CD4-positive, alpha-beta T cell treated with Interleukin-15 for 1 hour (primary cell): Measurements from ENCODE around the gene TP53INP2.
A peak's percentile ranks its signal among the peaks of the same experiment; 100 is the strongest.
"Not testable (repeated sequence)": the region's sequence is repeated elsewhere in the genome, so short reads cannot be mapped to it uniquely, and the experiment has no call there.

Source experiments
- DNase-seq: peaks from one replicate; pipeline ENCODE4 v3.0.0-alpha.2; 2020

TP53INP2 gene

DNA sequence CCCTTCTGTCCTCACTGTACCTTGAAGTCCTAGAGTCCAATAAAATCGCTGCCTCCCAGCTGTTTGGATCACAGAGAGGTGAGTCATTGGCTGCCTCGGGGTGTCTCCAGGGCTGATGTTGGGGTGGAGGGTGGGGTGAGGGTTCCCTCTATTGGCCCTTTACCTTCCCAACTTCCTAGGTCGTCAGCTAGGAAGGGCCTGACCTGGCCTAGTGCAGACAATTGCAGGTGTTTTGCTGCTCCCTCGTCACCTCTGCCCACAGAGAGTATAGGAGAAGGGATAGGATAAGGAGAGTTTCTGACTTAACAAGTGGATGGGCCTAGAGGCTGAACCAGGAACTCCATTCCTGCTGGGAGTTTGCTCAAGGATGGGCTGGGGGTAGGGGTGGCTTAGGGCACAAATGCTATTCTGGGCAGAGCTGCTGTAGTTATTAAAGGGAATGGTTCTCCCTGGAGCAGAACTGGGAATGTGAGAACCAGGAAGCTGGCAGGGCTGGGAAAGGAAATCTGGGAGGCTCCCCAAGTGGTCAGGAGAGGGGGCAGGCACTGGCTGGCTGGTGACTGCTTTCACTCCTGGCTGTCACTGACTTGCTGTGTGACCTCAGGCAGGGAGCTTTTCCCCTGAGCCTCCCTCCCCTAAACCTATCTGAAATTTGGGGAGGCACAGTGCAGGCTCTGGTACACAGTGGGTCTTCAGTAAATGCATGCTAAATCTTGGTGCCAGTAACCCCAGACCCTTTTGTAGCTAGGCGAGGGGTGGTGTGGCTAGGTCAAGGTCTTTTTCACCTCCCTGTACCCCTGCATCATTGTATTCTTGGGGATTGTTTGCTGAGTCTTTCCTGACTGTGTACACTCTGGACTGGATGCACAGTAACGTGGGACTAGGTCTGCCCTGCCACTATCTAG is 1.5 kb downstream of the TP53INP2 start:
- DNase-seq = peak; percentile 26

DNA sequence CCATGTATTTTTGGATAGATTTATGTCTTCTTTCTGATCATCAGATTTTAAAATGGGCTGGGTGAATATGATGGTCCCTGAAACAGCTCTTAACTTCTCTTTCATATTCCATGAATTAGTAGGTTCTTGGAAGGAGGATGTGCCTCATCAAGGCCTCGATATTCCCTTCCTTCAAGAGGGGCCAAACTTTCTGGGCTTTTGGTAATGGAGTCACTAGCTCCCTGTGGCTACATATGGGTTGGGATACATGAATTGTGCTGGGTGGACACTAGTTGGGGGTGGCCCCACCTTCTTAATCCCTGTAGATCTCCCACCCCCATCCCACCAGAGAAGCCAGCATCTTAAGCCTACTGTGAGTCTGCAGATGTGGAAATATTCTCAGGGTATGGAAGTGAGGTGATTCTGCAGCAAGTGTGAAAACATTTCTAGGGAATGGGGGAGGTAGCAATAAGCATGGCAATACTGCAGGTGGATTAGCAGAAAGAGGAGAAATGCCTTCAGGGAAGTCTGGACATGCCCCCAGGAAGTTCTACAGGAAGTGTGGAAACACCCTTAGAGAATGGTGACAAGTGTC is 2.2 kb downstream of the TP53INP2 start:
- no peak for DNase-seq

DNA sequence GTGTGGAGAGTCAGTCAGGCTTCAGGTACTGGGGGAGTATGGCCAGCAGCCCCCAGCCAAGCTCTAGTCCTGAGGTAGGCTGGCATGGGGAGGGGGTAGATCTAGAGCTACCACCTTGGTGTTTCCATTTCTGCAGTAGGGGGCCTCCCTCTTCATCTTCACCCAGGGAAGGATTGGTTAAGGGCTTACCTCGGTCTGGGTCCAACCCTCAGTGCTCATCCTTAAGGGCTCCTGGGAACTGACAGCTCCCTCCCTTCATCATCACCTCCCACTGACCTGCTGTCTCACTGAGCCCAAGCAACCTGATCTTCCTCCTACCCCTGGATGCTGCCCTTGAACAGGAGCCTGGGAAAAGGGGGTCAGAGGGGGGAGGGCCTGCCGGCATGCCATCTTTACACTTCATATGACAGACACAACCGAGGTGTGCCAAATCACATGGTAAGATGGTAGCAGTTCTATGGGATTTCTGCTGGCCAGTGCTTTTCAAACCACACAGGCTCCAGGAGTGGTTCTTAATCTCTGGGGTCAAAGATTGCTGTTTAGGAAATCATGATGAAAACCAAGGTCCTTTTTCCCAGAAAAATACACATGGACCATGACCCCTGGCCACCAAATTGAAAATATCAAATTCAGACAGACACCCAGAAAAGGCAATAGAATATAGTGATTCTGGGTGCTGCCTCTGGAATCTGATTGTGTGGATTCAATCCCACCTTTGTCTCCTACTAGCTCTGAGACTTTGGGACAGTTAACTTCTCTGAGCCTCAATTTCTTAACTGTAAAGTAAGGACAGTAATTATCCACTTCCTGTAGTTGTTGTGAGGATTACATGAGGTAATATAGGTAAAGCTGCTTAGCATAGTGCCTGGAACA is 3.0 kb downstream of the TP53INP2 start:
- no peak for DNase-seq

DNA sequence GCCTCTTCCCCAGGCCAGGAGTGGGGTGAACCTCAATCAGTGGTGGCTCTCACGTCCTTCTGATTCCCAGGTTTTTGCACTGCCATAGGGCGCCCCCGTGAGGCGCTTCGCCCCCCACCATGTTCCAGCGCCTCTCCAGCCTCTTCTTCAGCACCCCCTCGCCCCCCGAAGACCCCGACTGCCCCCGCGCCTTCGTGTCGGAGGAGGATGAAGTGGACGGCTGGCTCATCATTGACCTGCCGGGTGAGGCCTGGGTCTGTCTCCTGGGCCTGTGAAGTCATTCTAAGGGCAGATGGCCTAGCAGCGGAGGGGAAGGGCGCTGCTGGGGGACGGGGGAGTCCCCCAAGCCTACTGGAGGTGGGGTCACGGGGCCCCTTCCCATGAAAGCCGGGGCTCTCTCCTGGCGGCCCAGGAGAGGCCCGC is 4.5 kb downstream of the TP53INP2 start:
- DNase-seq = peak; percentile 58

DNA sequence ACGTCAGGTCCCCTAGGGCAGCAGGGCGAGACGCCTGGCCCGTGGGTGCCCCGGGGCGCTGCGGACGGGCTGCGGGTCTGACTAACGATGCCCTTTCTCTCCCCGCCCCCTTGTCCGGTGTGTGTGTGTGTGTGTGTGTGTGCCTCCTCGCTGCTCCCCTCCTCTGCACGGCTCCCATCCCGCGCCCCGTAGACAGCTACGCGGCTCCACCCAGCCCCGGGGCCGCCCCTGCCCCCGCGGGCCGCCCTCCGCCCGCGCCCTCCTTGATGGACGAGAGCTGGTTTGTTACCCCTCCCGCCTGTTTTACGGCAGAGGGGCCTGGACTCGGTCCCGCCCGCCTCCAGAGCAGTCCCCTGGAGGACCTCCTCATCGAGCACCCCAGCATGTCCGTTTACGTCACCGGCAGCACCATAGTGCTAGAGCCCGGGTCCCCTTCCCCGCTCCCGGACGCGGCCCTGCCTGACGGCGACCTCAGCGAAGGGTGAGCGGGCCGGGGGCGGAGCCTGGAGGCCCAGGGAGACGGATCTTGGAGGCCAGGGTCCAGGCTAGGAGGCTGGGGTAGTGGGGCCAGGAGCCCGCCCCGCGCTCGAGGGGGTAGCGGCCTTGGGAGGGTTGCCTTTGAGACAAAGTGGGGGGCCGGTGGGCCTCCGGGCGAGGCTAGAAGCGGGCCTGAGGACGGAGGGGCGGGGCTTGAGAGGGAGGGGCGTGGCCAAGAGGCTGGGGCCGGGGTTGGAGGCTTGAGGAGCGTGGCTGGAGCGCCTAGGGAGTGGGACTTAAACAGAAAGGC is 5.1 kb downstream of the TP53INP2 start:
- DNase-seq = peak; percentile 84

DNA sequence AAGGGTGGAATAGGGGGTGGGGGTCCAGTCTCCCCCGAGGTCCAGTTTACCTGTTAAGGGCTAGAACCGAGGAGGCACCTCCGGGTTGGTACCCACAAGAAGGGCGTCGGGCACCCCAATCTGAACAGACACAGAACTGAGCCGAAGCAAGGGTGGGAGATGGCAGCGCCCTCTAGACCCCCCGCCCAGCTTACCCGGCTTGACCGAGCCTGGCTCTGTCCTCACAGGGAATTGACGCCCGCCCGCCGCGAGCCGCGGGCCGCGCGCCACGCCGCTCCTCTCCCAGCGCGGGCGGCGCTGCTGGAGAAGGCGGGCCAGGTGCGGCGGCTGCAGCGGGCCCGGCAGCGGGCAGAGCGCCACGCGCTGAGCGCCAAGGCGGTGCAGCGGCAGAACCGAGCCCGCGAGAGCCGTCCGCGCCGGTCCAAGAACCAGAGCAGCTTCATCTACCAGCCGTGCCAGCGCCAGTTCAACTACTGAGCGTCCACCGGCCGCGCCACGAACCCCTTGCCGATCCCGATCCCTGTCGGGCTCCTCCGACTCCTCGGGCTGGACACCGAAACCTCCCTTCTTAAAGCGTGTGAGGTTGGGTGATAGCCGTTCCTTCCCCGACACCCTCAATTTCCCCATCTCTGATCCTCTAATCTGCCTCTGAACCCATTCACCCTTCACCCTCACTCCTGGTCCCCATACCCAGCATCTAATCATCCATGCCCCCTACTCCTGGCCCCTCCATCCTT is 5.9 kb downstream of the TP53INP2 start:
- peak; percentile 52 for DNase-seq

DNA sequence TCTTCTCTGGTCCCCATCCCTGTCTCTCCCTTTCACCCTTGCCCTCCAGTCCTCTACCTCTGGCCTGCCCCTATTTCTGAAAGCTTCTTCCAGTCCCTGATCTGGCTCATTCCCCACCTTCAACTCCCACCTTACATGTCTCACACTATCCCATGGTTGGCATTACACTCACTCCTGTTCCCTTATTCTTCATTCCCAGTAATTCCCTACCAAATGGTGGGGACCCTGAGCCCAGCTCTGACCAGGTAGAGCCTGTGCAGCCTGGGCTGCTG is 6.4 kb downstream of the TP53INP2 start:
- no peak for DNase-seq

DNA sequence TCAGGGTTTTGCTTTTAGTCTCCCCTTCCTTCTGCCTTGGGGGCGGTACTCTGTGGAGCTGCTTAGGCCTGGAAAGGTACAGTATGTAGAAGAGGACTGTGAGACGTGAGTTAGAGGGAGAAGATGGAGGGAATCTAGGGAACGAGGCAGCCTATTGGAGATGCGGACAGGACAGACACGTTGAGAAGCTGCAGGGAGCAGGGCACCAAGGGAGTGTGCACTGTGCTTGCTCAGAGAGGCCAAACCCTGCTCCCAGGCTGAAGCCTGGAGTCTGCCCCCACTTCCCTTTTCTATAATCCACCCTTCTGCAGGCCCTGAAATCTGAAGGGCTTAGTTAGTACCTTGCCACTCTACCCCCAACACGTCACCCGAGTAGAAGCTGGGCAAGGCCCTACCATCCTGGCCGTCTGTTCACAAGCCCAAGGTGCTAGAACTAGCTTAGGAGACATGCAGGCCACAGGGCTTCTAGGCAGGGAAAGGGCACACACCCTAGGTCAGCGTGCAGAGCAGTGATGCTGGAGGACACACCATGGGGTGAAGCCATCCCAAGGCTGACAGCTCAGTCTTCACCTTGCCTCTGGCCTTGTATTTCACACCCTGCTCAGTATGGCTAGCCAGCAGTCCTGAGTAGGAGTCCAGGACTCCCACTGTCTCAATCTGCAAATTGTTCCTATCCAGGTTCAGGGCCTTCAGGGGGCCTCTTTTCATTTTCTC is 6.9 kb downstream of the TP53INP2 start:
- peak; percentile 20 for DNase-seq

DNA sequence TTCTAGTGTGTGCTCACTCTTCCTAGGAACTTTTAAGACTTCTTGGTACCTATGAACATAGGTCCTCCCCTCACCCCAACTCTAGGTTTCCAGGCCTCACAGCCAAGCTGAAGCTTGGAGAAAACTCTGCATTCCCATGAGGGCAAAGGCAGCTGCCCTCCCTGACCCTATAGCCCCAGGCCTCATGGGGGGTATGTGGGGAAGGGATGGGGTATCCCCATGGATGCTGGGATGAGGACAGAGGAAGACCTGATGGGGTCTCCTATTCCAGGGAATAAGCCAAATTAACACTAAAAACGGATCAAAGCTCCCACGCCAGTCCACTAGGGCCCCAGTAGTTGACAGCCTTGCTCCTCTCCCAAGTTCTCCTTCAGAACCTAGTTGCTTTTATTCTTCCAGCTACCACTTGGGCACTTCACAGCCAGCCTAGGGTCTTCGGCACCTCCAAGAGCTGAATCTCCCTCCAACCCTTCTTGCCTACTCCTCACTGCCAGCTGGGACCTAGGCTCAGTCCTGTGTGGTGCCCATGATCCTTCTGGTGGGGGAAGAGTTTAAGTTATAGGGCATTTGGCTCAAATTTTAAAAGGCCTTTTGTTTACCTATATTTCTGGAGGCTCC is 7.8 kb downstream of the TP53INP2 start:
- no peak for DNase-seq

DNA sequence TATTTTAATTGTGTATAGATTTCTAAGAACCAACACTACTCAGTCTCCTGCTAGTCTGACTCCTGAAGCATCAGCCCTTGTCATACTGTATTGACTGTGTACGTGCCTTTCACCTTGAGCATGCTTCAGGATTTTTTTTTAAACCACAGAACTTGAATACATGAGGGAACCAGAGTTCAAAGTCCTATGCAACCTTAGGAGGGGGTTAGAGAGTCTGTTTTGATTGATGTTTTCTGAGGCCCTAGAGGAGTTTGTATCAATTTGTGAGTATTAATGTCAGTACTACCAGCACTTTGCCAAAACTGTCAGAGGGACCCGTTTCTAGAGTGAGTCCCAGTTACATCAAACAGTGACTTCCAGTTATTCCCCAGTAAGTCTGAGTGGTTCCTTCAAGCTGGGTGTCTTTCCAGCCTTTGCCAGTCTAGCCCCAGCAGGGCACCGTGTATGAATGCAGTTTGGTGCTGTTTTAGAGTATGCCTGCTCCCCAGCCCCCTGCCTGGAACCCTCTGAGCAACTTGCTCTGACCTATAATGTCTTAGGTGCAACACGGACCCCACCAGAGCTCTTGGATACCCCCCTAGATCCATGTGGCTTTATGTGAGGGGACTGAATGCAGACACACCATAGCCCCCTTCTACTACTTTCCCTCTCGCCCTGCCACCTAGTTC is 8.5 kb downstream of the TP53INP2 start:
- DNase-seq = no peak

DNA sequence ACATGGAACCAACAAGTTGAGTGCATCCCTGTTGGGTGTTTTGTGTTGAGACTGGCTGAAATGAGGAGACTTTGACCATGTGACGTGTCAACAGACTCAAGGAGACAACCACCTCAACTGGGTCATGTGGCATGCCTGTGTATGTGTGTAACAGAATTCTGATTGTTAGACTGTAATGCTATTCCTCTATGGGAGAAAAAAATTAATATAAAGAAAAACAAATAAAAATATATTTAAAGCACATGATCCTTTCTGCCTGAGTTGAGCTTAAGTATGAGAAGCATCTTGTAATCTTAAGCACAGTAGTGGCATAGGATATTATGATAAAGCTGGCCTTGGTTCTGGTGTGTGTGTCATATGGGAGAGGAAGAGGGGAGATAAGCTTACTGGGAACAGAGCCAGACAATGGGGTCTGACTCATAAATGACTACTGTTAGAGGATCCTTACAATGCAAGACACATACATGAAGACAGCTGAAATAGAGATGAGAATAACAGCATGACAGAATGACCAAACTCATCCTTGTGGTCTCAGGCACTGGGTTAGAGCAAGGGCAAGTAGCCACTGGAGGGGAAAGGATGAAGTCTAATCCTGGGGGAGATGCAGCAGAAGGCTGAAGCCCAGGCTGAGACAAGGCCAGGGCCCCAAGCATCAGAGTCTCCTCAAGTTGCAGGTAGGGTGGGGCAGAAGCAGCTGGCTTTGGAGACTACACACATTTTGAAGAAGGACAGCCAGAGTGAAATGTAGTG is 9.2 kb downstream of the TP53INP2 start:
- no peak for DNase-seq

DNA sequence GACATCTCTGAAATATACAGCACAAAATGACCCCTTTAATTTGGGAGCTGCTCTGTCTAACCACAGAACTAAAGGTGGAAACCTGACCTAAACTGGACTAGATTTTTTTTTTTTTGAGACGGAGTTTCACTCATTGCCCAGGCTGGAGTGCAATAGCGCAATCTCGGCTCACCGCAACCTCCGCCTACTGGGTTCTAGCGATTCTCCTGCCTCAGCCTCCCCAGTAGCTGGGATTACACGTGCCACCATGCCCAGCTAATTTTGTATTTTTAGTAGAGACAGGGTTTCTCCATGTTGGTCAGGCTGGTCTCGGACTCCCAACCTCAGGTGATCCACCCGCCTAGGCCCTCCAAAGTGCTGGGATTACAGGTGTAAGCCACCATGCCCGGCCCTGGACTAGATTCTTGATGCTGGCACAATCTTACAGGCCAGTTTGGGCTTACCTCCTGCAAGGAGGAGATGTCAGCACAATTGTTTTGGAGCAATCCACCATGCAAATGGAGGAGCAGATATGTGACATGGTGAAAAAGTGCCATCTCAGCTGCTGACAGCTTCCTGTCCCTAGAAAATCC is 9.9 kb downstream of the TP53INP2 start:
- DNase-seq = not testable (repeated sequence)

DNA sequence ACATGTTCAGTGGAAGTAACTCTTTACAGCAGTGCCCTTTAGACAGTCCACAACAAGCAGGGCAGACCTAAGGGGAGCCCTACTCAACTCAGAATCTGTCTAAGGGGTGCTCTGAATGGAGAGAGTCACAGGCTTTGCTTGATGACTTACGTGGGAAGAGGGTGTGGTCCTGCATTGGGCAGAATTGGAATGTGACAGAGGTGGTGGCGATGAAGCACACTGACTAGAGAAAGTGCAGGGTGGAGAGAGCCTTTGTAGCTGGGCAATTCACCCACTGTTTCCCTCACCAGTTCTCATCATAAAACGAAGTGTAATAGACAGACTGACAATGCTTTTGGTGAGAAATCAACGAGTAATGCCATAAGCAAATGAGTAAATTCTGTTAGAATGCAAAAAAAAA is 11.2 kb downstream of the TP53INP2 start:
- no peak for DNase-seq

DNA sequence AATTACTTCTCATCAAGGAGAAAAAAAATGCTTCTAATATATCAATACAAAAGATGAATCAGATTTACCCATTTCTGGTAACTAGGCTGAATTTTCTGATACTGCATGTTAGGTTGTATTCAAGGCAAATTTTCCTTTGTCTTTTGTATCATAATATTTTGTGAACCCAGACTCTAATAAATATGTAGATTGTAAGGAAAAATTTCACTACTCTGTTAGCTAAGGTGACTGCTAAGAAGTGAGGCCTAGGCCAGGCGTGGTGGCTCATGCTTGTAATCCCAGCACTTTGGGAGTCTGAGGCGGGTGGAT is 12.7 kb downstream of the TP53INP2 start:
- no peak for DNase-seq

DNA sequence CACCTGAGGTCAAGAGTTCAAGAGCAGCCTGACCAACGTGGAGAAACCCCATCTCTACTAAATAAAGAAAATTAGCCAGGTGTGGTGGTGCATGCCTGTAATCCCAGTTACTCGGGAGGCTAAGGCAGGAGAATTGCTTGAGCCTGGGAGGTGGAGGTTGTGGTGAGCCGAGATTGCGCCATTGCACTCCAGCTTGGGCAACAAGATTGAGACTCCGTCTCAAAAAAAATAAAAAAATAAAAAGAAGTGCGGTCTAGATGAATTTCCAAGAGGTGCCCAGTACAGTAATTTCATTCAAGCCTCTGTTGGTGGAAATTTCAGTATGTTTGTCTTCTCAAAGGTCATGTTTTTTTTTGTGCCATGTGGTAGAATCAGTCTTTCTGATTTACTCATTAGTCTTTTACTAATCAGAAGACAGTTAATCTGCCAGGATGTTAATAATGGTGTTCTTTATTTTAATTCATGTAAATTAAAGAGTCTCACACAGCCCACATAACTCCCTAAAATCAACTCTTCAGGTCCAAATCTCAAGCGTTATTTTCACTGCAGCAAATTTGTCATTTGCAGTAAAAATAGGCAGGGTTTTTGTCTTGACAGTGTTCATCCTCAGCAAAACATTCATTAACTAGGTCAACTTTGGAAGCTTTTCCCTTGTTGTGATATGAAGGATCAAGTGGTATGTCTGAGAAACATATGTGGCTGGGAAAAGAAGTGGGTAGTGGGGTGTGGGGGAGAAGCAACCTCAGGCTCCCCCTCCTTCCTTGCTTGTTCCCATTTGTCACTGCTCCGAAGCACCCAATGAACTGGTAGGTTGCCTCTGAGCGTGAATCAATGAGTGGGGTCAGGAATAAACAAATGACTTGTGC is 13.3 kb downstream of the TP53INP2 start:
- no peak for DNase-seq

DNA sequence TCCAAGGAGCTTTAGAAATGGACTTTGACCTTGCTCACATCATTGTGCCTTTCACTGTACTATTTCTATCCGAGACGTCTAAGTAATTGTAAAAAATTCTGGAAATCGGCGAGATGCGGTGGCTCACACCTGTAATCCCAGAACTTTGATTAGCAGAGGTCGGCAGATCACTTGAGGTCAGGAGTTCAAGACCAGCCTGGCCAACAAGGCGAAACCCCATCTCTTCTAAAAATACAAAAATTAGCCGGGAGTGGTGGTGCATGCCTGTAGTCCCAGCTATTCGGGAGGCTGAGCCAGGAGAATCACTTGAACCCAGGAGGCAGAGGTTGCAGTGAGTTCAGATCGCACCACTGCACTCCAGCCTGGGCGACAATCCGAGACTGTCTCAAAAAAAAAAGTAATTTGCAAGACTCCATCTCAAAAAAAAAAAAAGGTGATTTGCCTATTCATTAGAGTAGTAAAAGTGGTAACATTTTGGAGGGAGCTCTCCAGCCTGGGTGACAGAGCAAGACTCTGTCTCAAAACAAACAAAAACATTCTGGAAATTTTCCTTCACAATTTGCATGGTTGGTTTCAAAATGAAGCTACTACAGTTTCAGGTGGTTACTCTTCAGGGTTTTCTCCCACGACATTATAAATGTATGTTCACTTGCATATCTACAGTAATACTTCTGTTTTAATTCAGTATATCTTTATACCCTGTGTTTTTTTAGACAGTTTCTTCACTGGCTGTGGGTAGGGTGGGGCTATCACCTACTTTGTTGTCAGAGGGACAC is 15.3 kb downstream of the TP53INP2 start:
- DNase-seq = not testable (repeated sequence)

DNA sequence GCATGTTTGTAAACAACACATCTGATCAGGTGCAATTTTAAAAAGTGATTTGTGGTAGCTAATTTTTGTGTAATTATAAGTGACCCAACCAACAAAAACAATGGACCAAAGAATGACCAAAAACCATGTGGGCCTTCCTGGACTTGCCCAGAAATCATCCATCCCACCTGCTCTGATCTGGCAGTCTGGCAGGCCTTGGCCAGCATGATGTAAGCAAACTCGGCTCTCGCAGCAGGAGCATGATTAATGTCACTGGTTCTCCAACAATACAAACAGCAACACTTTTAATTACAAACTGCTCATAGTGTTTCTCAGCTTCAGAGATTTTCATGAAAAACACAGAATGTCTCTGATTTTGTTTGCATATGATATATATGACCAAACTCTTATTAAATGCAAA is 16.1 kb downstream of the TP53INP2 start:
- DNase-seq = no peak

DNA sequence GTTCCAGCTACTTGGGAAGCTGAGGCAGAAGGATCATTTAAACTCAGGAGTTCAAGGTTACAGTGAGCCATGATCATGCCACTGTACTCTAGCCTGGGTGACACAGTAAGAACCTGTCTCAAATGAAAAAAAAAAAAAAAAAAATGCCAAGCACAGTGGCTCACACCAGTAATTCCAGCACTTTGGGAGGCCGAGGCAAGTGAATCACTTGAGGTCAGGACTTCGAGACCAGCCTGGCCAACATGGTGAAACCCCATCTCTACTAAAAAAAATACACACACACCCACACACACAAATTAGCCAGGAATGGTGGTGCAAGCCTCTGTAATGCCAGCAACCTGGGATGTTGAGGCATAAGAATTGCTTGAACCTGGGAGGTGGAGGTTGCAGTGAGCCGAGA is 18.4 kb downstream of the TP53INP2 start:
- DNase-seq = not testable (repeated sequence)
